Endothelial cell of umbilical vein (primary cell): ENCODE measurements around the gene HDAC7. TPM values are rescaled to one million over a fixed set of nuclear protein-coding genes. Genes with fewer than 3 reads are reported as not detected.
A peak's percentile ranks its signal among the peaks of the same experiment; 100 is the strongest.

Experiments used
- BruUV-seq: library from RNA; stranded (reverse); fragments of 400-500 nt; replicated peaks from 2 replicates; lab custom pipeline; 2021; lab: Mats Ljungman, UMichigan
- CTCF ChIA-PET: fragments of 300-600, 350-600 bp; sonication (Branson Sonifier 250); formaldehyde crosslinking; loops from one replicate; lab custom pipeline; 2021; ENCODE audit warnings: antibody characterized with exemption, inconsistent platforms; lab: Charles Lee
- POLR2A ChIA-PET: fragments of 300-600, 350-600 bp; sonication (Branson Sonifier 250); formaldehyde crosslinking; loops from one replicate; lab custom pipeline; 2021; ENCODE audit warnings: antibody characterized with exemption, inconsistent platforms; lab: Charles Lee
- DNase-seq: peaks from one replicate; pipeline ENCODE4 v3.0.0-alpha.2; 2011; ENCODE audit warnings: low read depth, low spot score
- FAIRE-seq: peaks from 2 replicates; lab custom pipeline; 2011; peaks lifted over from hg19 to GRCh38; lab: Jason Lieb, UNC
- H2AFZ ChIP-seq: 2 replicates; pipeline ENCODE4 v1.6.0; 2012; ENCODE audit warnings: low read depth, low read length, control low read depth, inconsistent platforms
- H3K27ac ChIP-seq: 2 replicates; pipeline ENCODE4 v1.5.1; 2011; ENCODE audit warnings: low read depth, mild to moderate bottlenecking, control low read depth, low read length, moderate library complexity; ENCODE audit not compliant: insufficient read depth
- H3K27me3 ChIP-seq, 2 experiments: 2 replicates each; pipeline versions ENCODE4 v1.6.0 to v1.6.1; 2011; ENCODE audit warnings: low read length in 2 of 2, mixed read lengths in 1 of 2; ENCODE audit not compliant: control insufficient read depth in 2 of 2, insufficient read depth in 2 of 2
- H3K36me3 ChIP-seq, 2 experiments: 2 replicates in 1 of 2; 3 replicates in 1 of 2; pipeline ENCODE4 v1.5.1; 2011; ENCODE audit warnings: low read length in 2 of 2, mild to moderate bottlenecking in 1 of 2, moderate library complexity in 1 of 2; ENCODE audit not compliant: control insufficient read depth in 2 of 2, insufficient read depth in 2 of 2; ENCODE audit errors: extremely low read depth in 1 of 2
- H3K4me1 ChIP-seq: 3 replicates; pipeline ENCODE4 v1.5.1; 2011; ENCODE audit warnings: mild to moderate bottlenecking, low read length; ENCODE audit not compliant: control insufficient read depth, insufficient read depth; ENCODE audit errors: extremely low read depth
- H3K4me2 ChIP-seq: 2 replicates; pipeline ENCODE4 v1.6.1; 2011; ENCODE audit warnings: low read length, control low read depth, mixed read lengths; ENCODE audit not compliant: insufficient read depth
- H3K4me3 ChIP-seq, 3 experiments: fragments of 200-600 bp in 1 of 3; sonication (generic), shearing (Covaris generic) in 1 of 3; replicated peaks in 1 of 3; 2 replicates each; pipeline ENCODE4 v1.5.1; 2011 to 2016; ENCODE audit warnings: control low read depth in 3 of 3, low read length in 3 of 3, mild to moderate bottlenecking in 2 of 3, inconsistent platforms in 1 of 3, low read depth in 1 of 3, moderate library complexity in 1 of 3; ENCODE audit not compliant: insufficient read depth in 1 of 3
- H3K79me2 ChIP-seq: 2 replicates; pipeline ENCODE4 v1.6.0; 2012; ENCODE audit warnings: low read length, inconsistent platforms; ENCODE audit not compliant: control insufficient read depth, insufficient read depth
- H3K9ac ChIP-seq: replicated peaks from 2 replicates; pipeline ENCODE3; 2011; ENCODE audit warnings: low read length, control low read depth; ENCODE audit not compliant: insufficient read depth; ENCODE audit errors: extremely low read depth
- H3K9me1 ChIP-seq: replicated peaks from 3 replicates; pipeline ENCODE4 v1.6.0; 2011; ENCODE audit warnings: mild to moderate bottlenecking, low read length; ENCODE audit not compliant: control insufficient read depth, insufficient read depth; ENCODE audit errors: extremely low read depth
- H3K9me3 ChIP-seq: replicated peaks from 2 replicates; pipeline ENCODE4 v1.5.1; 2012; ENCODE audit warnings: low read length, inconsistent platforms; ENCODE audit not compliant: control insufficient read depth, insufficient read depth
- H4K20me1 ChIP-seq: replicated peaks from 2 replicates; pipeline ENCODE3; 2011; ENCODE audit warnings: mild to moderate bottlenecking, low read length; ENCODE audit not compliant: control insufficient read depth, insufficient read depth; ENCODE audit errors: extremely low read depth
- EZH2 ChIP-seq: IDR thresholded peaks from 2 replicates; pipeline ENCODE4 v1.6.1; 2012; ENCODE audit warnings: borderline replicate concordance, low read depth, mild to moderate bottlenecking, moderate library complexity, low read length, inconsistent platforms; ENCODE audit not compliant: severe bottlenecking
- FOS ChIP-seq: IDR thresholded peaks from 2 replicates; pipeline ENCODE4 v1.6.1; 2011; ENCODE audit warnings: mild to moderate bottlenecking, low read length, moderate library complexity, borderline replicate concordance; ENCODE audit not compliant: insufficient read depth
- JUN ChIP-seq: IDR thresholded peaks from 2 replicates; pipeline ENCODE4 v1.6.1; 2011; ENCODE audit warnings: borderline replicate concordance, low read depth; ENCODE audit not compliant: insufficient read length, insufficient read depth
- MYC ChIP-seq: IDR thresholded peaks from one replicate; pipeline ENCODE4 v1.6.1; 2011; ENCODE audit warnings: mild to moderate bottlenecking, low read depth, low read length
- POLR2A ChIP-seq: IDR thresholded peaks from 2 replicates; pipeline ENCODE4 v1.6.1; 2012; ENCODE audit warnings: low read depth, mild to moderate bottlenecking, control low read depth, low read length
- POLR2AphosphoS5 ChIP-seq: IDR thresholded peaks from 2 replicates; pipeline ENCODE4 v1.6.1; 2012; ENCODE audit warnings: low read depth, mild to moderate bottlenecking, control low read depth, low read length, moderate library complexity; ENCODE audit not compliant: insufficient read depth
- dilution Hi-C: fragments of 300-500 bp; cut with MboI; formaldehyde crosslinking; loops from one replicate; pipeline ENCODE4 v1.15.0; 2019; ENCODE audit warnings: low sequenced_read_pairs; ENCODE audit not compliant: extremely low pct_ligation_motif_present
- intact Hi-C: fragments of 100-400 bp; cut with micrococcal nuclease; formaldehyde crosslinking; loops from one replicate; pipeline ENCODE4 v1.10.0; 2022
- polyA plus RNA-seq, 4 experiments: library from polyadenylated mRNA; depleted of rRNA in 3 of 4; stranded (reverse) in 3 of 4; unstranded in 1 of 4; fragments of >200 nt; gene quantifications; 2 replicates each; pipeline versions ENCODE4 v1.2.1 to v1.2.3, GENCODE V29; 2011 to 2012; ENCODE audit warnings: missing spikeins in 1 of 4
- total RNA-seq: library from RNA; stranded (reverse); gene quantifications from 2 replicates; pipeline ENCODE4 v1.2.3, GENCODE V29; 2021
- TF ChIP-seq, protein P1 (sequence below): IDR thresholded peaks from 2 replicates; pipeline ENCODE4 v1.6.1; 2011; ENCODE audit not compliant: insufficient read depth, insufficient read length

HDAC7 gene
- total and polyA plus RNA-seq, 2 donors (not counting 3 experiments of a cell fraction or from before 2014, with no cell fraction given), result 119 to 249 TPM

DNA sequence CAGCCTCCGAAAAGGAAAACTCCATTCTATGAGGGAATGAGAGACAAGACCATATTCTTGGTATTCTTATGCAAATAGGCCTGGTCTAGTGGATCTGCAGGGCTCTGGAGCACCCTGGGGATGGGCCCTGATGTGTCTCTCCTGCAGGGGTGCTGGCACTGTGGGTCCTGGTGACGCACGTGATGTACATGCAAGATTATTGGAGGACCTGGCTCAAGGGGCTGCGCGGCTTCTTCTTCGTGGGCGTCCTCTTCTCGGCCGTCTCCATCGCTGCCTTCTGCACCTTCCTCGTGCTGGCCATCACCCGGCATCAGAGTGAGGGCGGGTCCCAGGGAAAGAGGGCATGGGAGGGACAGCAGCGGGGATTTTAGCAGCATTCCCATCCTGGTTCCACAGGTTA, 40.8 kb downstream of the HDAC7 start:
- ChIA-PET POLR2A (no interaction called here), CTCF (interaction anchor here (0.6 to 10.4 kb wide), 19 partner anchors 9 to 127 kb away, joined by 3 to 244 read pairs (median 5); partner anchors contain the start of gene RAPGEF3)
- no peak for FAIRE-seq
- Histone ChIP-seq H3K4me3 (no peak overlapping the region), H3K9me1 (no peaks in the 10 kb centered on the region), H3K9me3 (no peaks in the 10 kb centered on the region), H3K27ac (no peak overlapping the region), H2AFZ (no peak overlapping the region), H3K4me2 (no peak overlapping the region), H3K27me3 (no peaks in the 10 kb centered on the region), H3K36me3 (peaks cover 12 to 14% of the 10 kb centered on the region in 2 experiments), H4K20me1 (no peaks in the 10 kb centered on the region), H3K9ac (no peak overlapping the region), H3K4me1 (peaks cover 34% of the 10 kb centered on the region), H3K79me2 (no peaks in the 10 kb centered on the region)
- BruUV-seq, result TSS peak; percentile 1
- intact Hi-C loops (loop anchor here (1.0 kb wide), 4 partner anchors 37 to 128 kb away; no protein-coding TSS in a partner anchor), dilution Hi-C loops (no loop called here)
- DNase-seq, result no peak
- TF ChIP-seq EZH2 (no peak), POLR2A (no peak), POLR2AphosphoS5 (no peak), JUN (no peak), MYC (no peak), FOS (no peak)
- TF ChIP-seq, protein P1, sequence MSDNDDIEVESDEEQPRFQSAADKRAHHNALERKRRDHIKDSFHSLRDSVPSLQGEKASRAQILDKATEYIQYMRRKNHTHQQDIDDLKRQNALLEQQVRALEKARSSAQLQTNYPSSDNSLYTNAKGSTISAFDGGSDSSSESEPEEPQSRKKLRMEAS, result no peak
